ENCODE measurements around the gene CCDC138.

CCDC138 gene

DNA sequence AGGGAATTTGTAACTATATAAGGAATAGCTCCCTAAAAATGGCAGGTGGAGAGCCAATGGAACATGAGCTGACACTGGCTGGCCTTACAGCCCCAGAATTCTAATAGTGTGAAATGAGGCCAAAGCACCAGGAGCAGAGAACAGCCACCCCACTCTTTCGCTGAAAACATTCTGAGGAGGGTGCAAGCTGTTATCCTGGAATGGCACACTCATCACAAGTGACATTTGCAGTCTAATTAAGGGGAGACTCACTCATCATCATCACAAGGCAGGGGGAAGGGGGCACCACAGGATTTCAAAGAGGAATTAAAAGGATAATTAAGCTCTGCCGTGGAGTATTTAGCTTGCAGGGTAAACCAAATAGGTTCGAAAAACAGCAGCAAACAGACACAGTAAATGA, 108.2 kb downstream of the CCDC138 start:
- FAIRE-seq (no peak), DNase-seq (ENCODE audit: insufficient read length, low spot score) (no peak)
- TF ChIP-seq, protein P1, sequence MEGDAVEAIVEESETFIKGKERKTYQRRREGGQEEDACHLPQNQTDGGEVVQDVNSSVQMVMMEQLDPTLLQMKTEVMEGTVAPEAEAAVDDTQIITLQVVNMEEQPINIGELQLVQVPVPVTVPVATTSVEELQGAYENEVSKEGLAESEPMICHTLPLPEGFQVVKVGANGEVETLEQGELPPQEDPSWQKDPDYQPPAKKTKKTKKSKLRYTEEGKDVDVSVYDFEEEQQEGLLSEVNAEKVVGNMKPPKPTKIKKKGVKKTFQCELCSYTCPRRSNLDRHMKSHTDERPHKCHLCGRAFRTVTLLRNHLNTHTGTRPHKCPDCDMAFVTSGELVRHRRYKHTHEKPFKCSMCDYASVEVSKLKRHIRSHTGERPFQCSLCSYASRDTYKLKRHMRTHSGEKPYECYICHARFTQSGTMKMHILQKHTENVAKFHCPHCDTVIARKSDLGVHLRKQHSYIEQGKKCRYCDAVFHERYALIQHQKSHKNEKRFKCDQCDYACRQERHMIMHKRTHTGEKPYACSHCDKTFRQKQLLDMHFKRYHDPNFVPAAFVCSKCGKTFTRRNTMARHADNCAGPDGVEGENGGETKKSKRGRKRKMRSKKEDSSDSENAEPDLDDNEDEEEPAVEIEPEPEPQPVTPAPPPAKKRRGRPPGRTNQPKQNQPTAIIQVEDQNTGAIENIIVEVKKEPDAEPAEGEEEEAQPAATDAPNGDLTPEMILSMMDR (IDR thresholded peaks at IDR 0.05; ENCODE audit: insufficient read depth, missing control alignments), result no peak

DNA sequence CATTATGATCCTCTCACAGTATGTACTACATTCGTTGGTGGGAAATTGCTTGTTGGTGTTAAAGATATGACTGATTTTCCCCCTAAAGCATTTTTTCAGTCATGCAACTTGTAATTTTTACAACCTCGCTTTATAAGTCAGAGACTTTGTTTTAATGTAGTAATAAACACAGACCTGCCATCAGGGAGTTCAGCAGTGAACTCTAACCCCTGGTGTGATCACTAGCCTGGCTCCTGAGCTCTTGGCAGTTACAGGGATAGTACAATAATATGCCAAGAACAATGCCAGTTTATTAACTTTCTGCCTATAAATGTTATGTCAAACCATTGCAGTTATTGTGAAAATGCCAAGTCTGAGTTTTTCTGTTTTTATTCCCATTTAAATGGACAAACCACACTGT, 108.6 kb downstream of the CCDC138 start:
- no peak for FAIRE-seq
- TF ChIP-seq, protein P1 (IDR thresholded peaks at IDR 0.05; ENCODE audit: insufficient read depth, missing control alignments), result no peak
- DNase-seq (ENCODE audit: insufficient read length, low spot score), result no peak

DNA sequence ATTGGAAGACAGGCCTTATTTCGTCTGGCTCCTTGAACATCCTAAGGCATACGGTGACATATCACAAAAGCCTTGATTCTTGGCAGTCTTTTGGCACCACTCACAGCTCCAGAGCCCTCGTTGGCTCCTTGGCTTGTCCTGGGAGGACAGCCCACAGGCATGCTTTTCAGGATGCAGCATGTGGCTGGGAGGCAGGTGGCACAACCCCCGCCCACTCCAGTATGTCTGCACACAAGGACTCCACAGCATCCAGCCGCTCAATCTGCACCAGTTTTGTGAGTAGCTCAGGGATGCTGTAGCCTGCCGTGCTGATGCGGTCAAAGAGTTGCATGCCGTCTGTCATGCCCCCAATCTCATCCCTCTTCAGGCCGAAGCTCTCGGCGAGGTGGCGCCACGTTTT, 110.2 kb downstream of the CCDC138 start:
- FAIRE-seq (no peak), DNase-seq (ENCODE audit: insufficient read length, low spot score) (no peak)
- TF ChIP-seq, protein P1 (IDR thresholded peaks at IDR 0.05; ENCODE audit: insufficient read depth, missing control alignments), result no peak

DNA sequence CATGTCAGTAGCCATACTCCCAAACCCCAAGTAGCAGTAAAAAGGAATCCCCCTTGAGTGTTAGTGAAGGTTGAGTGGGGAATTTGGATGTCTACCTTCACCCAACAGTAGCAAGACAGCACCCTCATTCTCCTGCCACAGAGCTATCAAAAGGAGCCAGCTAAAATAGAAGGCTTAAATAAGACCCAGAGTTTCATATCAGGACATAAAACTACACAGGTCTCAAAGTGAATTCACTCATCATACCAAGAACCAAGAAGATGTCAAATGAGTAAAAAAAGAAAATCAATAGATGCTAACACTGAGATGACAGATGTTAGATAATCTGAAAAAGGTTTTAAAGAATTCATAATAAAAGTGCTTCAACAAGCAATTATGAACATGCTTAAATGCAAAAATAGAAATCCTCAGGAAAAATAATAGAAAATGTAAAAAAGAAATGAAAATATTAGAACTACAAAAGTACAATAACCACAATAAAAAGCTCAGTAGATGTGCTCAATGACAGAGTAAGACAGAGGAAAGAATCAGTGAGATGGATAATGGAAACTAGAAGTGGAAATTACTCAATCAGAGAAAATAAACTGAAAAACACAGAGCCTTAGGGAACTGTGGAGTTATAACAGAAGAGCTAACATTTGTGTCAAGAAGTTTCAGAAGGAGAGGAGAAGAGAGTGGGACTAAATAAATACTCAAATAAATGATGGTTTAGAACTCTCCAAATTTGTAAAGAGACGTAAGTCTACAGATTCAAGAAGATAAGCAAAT, 111.9 kb downstream of the CCDC138 start:
- DNase-seq (ENCODE audit: insufficient read length, low spot score), result no peak
- TF ChIP-seq, protein P1 (IDR thresholded peaks at IDR 0.05; ENCODE audit: insufficient read depth, missing control alignments), result no peak
- FAIRE-seq, result no peak

DNA sequence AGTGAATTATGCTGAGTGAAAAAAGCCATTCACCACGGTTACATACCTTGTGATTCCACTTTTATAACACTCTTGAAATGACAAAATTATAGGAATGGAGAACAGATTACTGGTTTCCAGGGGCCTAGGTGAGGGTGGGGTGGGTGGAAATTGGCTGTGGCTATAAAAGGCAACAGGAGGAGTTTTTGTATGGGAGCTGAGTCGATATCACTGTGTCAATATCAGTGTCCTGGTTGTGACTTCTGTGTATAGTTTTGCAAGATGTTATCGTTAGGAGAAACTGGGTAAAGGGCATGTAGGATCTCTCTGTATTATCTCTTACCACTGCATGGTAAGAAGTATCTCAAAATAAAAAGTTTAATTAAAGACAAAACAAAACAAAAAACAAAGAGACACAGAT, 118.1 kb downstream of the CCDC138 start:
- no peak for DNase-seq (ENCODE audit: insufficient read length, low spot score)
- FAIRE-seq, result no peak
- TF ChIP-seq, protein P1 (IDR thresholded peaks at IDR 0.05; ENCODE audit: insufficient read depth, missing control alignments), result no peak

DNA sequence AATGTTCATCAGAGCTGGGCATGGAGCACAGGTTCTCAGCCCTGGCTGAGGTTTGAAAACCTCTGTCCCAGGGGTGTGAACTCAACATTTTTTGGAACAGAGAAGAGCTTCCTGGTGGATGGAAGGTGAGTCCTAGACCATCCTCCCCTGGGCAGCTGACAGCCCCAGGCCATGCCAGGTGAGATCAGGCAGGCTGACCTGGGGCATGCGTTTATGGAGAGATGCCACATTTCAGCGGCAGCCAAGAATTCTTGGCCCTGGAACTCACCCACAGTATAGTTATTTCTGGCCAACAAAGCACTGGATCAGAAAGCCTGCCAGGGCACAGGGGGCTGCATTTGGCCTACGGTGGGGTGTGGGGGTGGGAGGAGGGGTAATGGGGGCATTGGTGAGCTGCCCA, 118.6 kb downstream of the CCDC138 start:
- FAIRE-seq, result no peak
- no peak for DNase-seq (ENCODE audit: insufficient read length, low spot score)
- TF ChIP-seq, protein P1 (IDR thresholded peaks at IDR 0.05; ENCODE audit: insufficient read depth, missing control alignments), result no peak

DNA sequence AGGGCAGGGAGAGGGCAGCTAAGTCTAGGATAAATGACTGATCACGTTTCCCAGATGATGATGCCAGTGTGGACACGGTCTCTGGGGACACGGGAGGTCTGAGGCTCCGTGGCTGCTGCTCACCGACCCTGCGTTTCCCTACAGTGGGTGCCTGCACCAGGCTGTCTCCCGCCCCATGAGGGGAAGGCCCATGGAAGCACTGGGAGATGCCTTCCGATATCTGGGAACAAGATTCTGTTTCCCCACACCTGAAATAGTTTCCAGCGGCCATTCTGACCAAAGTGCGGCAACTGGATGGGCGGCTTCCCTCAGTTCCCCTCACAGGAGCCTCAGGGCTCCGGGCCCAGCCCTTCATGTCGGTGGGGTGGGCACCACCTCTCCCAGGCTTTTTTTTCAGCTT, 119.3 kb downstream of the CCDC138 start:
- TF ChIP-seq, protein P1 (IDR thresholded peaks at IDR 0.05; ENCODE audit: insufficient read depth, missing control alignments), result no peak
- FAIRE-seq (no peak), DNase-seq (ENCODE audit: insufficient read length, low spot score) (no peak)

Data from D721Med (cell line).